HG03175 (cell line): ENCODE data around the gene FLVCR2.

Experiments
- ATAC-seq: cut with Tn5 transposase; IDR thresholded peaks from one replicate; pipeline ENCODE4 v1.9.1; 2021; ENCODE audit warnings: mild to moderate bottlenecking, moderate library complexity; ENCODE audit not compliant: unreplicated experiment

Gene FLVCR2

DNA sequence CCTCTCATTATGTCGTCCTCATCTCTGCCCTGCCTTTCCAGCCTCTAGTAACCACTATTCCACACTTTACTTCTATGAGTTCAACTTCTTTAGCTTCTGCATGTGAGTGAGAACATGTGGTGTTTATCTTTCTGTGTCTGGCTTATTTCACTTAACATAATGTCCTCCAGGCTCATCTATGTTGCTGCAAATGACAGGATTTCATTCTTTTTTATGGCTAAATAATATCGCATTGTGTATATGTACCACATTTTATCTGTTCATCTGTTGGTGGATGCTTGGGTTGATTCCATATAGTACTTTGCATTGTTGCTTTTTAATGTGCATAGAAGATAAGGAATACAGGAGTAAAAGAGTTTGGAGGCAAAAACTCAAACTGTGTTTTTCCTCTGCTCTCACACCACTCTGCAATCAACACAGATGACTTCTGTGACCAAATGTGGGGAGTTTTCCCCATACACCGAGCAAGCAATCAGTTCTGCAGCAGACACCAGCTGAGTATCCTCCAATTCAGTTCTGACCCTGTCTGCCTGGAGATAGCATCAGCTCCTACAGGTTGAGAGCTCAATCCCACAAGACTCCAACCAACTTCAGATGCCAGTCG lies 24.6 kb upstream of the FLVCR2 start:
- no peak for ATAC-seq

DNA sequence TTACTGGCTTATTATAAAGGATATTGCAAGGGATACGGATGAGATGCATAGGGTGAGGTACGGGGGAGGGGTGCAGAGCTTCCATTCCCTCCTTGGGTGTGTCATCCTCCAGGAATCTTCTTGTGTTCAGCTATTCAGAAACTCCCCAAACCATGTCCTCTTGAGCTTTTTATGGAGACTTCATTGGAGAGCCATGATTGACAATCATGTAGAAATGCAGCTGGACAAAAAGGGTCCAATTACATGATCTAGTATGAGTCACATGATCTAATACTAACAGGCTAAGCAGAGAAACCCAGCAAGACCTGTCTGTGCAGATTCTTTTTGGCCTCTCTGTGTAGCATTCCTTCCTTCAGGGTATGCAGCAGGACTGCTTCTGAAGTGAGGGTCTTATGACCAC lies 23.9 kb upstream of the FLVCR2 start:
- no peak for ATAC-seq

GRCh38 chr14:75558440-75558839 lies 20.0 kb upstream of the FLVCR2 start:
- ATAC-seq: no peak

DNA sequence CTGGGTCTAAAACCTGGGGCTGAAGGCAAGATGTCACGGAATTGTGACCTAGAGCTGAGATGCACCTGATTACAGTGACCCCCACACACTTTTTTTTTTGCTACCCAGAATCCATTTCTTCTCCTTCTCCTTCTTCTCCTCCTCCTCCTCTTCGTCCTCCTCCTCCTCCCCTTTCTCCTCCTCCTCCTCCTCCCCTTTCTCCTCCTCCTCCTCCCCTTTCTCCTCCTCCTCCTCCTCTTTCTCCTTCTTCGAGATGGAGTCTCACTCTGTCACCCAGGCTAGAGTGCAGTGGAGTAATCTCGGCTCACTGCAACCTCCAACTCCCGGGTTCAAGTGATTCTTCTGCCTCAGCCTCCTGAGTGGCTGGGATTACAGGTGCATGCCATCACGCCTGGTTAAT lies 19.4 kb upstream of the FLVCR2 start:
- ATAC-seq: no peak

DNA sequence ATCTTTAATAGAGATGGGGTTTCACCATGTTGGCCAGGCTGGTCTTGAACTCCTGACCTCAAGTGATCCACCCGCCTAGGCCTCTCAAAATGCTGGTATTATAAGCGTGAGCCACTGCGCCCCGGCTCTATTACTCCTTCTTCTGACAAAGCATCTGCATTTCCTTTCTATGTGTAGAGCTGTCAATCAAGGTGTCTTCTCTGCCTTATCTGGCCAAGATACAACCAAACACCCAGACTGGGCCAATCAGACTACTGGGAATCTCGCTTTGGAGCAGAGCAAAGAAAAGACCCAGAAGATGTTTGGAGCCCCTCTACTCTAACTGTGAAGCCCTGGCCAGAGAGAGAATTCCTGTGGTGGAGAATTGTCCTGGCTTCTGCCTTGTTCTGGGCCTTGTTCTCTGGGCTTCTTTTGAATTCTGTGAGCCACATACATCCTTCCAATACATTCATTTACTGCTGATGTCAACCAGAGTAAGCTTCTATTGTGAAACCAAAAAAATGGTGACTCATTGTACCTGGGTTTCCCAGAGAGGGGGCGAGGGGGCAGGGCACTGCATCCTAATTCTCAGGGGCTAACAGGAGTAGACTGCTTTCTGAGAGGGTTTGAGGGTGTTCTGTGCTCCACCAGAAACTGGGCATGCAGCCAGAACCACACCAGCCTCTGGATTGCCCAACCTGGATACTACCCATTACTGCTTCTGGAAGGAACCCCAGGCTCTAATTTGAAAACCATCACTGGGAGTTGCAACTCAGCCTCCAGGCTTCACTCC lies 18.8 kb upstream of the FLVCR2 start:
- ATAC-seq: no peak

DNA sequence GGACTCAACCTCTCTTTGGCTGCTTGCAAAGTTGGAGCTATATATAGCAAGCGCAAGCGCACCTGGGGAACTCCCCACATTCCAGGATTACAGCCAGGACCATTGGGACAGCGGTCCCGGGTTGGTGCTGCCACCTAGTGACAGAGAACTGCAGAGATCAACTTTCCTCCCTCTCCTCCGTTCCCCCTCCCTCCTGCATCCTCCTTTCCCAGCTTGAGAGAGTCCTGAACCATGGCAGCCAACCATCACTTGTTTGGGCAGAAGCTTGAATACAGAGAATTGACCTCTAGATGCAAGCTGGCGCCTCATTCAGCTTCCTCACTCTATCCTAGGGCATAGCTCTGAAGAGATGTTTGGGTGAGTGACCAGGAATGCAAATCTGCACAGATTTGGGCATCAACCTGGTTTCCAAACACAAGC lies 17.4 kb upstream of the FLVCR2 start:
- no peak for ATAC-seq

GRCh38 chr14:75562089-75562488 lies 16.3 kb upstream of the FLVCR2 start:
- no peak for ATAC-seq

GRCh38 chr14:75562489-75562888 lies 15.9 kb upstream of the FLVCR2 start:
- no peak for ATAC-seq

- ATAC-seq: no peak
These were observed 14.5 kb upstream of the FLVCR2 start for GRCh38 chr14:75563931-75564330.

DNA sequence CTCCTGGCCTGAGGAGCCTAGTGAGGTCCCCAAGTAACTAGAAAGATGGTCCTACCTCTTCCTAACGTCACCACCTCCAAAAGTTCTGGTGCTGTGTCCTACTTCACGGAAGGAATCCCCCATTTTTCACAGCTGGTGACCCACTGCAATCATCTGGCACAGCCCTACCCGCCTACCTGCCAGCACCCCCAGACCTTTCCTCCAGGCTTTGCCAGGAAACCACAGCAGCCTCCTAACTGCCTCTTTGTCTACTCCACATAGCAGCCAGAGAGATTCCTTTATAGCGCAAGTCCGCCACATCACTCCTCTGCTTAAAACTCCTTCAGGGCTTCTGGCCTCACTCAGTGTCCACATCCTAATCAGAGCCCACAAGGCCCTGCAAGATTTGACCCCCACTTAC lies 13.4 kb upstream of the FLVCR2 start:
- ATAC-seq: no peak

DNA sequence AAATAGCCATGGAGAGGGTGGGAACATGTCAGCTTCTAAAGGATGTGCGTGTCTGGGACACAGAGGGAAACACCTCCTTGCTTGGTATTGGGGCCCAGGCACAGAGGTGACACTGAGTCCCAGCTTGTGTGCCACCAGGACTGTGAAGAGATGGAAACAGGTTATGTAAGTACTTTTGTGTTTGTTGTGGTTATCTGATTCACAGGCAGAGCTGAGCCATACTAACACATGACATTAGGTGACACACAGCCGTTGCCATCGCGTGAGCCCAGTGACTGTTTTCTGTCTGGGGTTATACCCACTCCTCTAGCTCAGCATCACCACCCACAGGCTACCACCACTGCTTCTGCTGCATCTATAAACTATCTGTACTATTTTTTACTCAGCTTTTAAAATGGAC lies 12.1 kb upstream of the FLVCR2 start:
- ATAC-seq: no peak

DNA sequence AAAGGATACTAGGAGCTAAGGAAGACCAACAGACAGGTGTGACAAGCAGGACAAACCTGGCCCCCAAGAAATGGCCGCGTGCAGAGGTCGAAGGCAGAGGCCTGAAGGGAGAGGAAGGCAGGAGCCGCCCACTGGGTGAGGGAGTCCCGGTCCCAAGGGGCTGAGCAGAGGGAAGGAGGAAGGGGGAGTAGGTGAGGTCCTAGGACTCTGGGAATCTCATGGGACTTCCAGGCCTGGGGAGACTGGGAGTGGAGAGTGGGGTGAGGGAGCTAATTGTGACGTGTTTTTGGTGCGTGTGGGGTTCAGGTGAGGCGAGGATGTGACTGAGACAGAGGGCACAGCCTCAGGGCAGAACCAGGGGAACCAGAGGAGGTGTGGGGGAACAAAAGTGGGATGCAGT lies 11.7 kb upstream of the FLVCR2 start:
- no peak for ATAC-seq

DNA sequence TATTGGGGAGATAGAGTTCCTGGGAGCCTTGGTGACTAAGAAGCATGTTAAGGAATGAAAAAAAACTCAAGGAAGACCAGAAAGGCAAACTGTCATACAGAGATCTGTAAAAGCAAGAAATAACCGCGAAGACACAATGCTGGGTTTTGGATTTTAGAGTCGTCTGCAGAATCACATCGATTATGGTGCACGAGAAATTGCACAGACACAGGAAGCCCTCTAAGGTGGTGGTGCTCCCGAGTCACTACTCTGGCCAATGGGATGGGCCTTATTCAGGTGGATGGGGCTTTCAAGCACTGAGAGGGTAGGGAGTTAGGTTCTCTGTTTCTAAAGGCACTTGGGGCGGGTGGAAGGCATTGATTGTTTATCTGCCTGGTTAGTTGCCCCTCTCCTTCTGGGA lies 10.3 kb upstream of the FLVCR2 start:
- no peak for ATAC-seq

DNA sequence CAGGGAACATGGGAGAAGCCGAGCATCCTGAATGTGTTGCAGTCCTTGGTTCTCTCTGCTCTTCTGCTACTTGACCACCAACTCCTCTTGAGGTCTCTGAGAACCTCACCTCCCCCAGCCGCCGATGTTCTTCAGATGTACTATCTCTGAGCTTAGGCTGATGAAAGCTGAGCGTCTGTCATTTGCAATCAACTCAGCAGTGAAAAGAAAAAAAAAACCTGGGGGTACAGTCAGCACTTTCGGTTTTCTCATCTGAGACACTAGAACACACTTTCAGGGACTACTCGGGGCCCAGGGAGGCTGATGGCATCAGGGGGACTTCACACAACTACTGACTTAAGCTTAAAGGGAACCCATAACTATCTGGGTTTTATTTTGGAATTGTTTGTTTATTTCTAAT lies 9.6 kb upstream of the FLVCR2 start:
- ATAC-seq: no peak

GRCh38 chr14:75570797-75571196 lies 7.6 kb upstream of the FLVCR2 start:
- ATAC-seq: peak; percentile 74

GRCh38 chr14:75572104-75572503 lies 6.3 kb upstream of the FLVCR2 start:
- no peak for ATAC-seq

- ATAC-seq: no peak
These were observed 1.3 kb upstream of the FLVCR2 start for GRCh38 chr14:75577090-75577489.

DNA sequence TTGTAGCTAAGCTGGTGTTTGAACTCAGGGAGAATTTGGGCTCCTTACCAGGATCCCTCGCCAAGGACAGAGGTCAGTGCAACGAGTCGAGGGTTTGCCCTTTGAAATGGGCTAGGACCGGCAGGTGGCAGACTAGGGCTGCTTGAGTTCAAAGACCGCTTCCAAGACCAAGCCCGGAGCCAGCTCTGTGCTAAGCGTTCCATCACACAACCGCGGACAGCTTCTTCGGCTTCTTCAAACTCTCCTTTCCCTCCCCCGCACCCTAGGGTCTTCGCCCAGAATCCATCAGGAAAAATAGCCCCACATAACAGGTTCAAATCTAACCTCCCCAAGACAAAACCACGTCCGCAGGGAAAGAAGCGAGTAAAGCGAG lies 705 bp upstream of the FLVCR2 start:
- peak; percentile 85 for ATAC-seq

GRCh38 chr14:75578786-75579337 lies 442 bp downstream of the FLVCR2 start:
- no peak for ATAC-seq

DNA sequence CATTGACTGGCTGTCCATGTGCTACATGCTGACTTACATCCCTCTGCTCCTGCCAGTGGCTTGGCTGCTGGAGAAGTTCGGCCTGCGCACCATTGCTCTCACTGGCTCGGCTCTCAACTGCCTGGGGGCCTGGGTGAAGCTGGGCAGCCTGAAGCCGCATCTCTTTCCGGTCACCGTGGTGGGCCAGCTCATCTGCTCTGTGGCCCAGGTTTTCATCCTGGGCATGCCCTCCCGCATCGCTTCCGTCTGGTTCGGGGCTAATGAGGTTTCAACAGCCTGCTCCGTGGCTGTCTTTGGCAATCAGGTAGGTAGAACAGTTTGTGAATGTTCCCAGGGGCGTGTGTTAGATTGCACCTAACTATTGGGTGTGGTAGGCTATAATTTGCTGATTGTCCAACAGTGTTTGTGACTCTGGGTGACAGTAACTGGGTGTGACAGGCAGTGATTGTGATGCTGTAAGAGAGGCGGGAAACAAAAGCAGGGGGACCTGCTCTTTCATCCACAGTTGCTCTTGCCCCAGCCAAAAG lies 981 bp downstream of the FLVCR2 start:
- ATAC-seq: no peak

DNA sequence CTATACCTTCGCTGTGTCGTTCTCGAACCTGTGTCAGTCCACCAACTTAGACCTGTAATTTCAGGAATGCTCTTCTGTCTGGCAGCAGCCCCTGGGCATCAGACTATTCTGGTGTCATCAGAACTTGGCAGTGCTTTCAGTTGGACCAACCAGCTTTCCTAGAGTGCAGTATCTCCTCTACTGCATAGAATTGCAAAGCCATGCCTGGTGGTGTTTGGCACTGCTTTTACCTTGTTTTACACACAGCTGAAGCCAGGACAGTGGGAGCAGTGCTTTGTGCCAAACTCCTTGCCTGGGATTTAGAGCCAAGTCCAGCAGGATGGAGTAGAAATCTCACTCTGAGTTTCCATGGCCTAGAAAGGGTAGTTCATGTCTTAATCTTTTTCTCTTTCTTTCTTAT lies 1.5 kb downstream of the FLVCR2 start:
- no peak for ATAC-seq

DNA sequence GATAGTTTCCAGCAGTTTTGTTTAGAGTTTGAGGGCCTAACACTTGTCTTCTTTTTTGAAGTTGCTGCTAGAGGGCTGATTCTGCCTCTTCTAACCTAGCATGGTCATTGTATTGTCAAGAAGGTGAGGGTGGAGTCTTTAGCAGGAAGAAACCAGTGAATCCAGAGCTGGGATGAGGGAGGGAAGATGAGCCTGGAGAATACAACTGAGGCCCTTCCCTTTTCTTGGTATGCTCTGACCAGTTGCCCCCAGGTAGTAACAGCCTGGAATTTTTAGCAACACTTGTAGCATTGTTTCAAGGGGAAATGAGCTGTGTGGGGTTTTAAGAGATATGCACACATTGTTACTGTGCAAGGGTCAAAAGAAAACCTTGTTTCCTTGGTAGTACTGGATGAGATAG lies 9.0 kb downstream of the FLVCR2 start:
- ATAC-seq: no peak
